Large intestine (tissue), 3 donors: ENCODE measurements around the gene ZBTB42. TPM values are rescaled to one million over a fixed set of nuclear protein-coding genes. Genes with fewer than 3 reads are reported as not detected.

Experiments used
- DNase-seq, 2 donors: peaks; one replicate each; pipeline versions ENCODE4 v3.0.0 to v3.0.0-alpha.2; 2013
- H3K27ac ChIP-seq: one replicate; pipeline ENCODE4 v1.5.1; 2013; ENCODE audit warnings: low read length
- H3K27me3 ChIP-seq: 2 replicates; pipeline ENCODE4 v1.6.1; 2013; ENCODE audit warnings: low read length; ENCODE audit not compliant: control insufficient read depth, insufficient read depth
- H3K36me3 ChIP-seq: 2 replicates; pipeline ENCODE4 v1.6.1; 2013; ENCODE audit warnings: low read length; ENCODE audit not compliant: control insufficient read depth, insufficient read depth
- H3K4me1 ChIP-seq: one replicate; pipeline ENCODE4 v1.6.1; 2013; ENCODE audit warnings: low read length; ENCODE audit not compliant: control insufficient read depth, insufficient read depth
- H3K4me3 ChIP-seq: one replicate; pipeline ENCODE4 v1.5.1; 2013; ENCODE audit warnings: low read length
- H3K9me3 ChIP-seq: one replicate; pipeline ENCODE4 v1.6.1; 2013; ENCODE audit warnings: mild to moderate bottlenecking, low read depth, low read length, moderate library complexity; ENCODE audit not compliant: control insufficient read depth
- WGBS: methylation state at CpG from one replicate; pipeline ENCODE4 v1.1.5; 2013; ENCODE audit warnings: low lambda C conversion rate; ENCODE audit not compliant: insufficient coverage; 5-methylcytosine and 5-hydroxymethylcytosine counted together
- polyA plus RNA-seq: library from polyadenylated mRNA; unstranded; fragments of 120-200 nt; gene quantifications from one replicate; pipeline ENCODE4 v1.2.1, GENCODE V29; 2013

ZBTB42 gene
- polyA plus RNA-seq, 1 donor, result 6.0 TPM

- Histone ChIP-seq H3K27ac (no peak overlapping the region), H3K36me3 (peaks cover 18% of the 10 kb centered on the region), H3K27me3 (no peaks in the 10 kb centered on the region), H3K4me3 (no peak overlapping the region), H3K4me1 (peaks cover 55% of the 10 kb centered on the region), H3K9me3 (no peaks in the 10 kb centered on the region)
- no peak for DNase-seq
- WGBS, result no CpG with 5 or more reads among the region's 6 CpGs
These were observed 4.2 kb upstream of the ZBTB42 start for GRCh38 chr14:104796687-104797081.

- peak overlapping the region; percentile 16 for H3K27ac ChIP-seq
- H3K27me3 ChIP-seq, result no peaks in the 10 kb centered on the region
- peak in 1 of 2 donors; percentile 52 for DNase-seq
- no peak overlapping the region for H3K4me3 ChIP-seq
- WGBS, result no CpG with 5 or more reads among the region's 18 CpGs
- H3K9me3 ChIP-seq, result peaks cover 2% of the 10 kb centered on the region
- peaks cover 62% of the 10 kb centered on the region for H3K4me1 ChIP-seq
- H3K36me3 ChIP-seq, result peaks cover 11% of the 10 kb centered on the region
These were observed 3.5 kb upstream of the ZBTB42 start for GRCh38 chr14:104797115-104798044.

- 100% methylated on average over 1 of the region's 16 CpGs for WGBS
- Histone ChIP-seq H3K4me1 (peaks cover 65% of the 10 kb centered on the region), H3K27me3 (no peaks in the 10 kb centered on the region), H3K4me3 (no peak overlapping the region), H3K9me3 (peaks cover 2% of the 10 kb centered on the region), H3K27ac (peak overlapping the region; percentile 16), H3K36me3 (peaks cover under 1% of the 10 kb centered on the region)
- no peak for DNase-seq
These were observed 2.3 kb upstream of the ZBTB42 start for GRCh38 chr14:104798300-104799243.

- peaks cover 57% of the 10 kb centered on the region for H3K4me1 ChIP-seq
- peak overlapping the region; percentile 64 for H3K4me3 ChIP-seq
These were observed 1.5 kb upstream of the ZBTB42 start for GRCh38 chr14:104799244-104800014.

GRCh38 chr14:104800015-104800770 is 708 bp upstream of the ZBTB42 start:
- Histone ChIP-seq H3K27me3 (no peaks in the 10 kb centered on the region), H3K27ac (peak overlapping the region; percentile 76), H3K36me3 (no peaks in the 10 kb centered on the region), H3K4me3 (peak overlapping the region; percentile 64), H3K9me3 (peaks cover 2% of the 10 kb centered on the region), H3K4me1 (peaks cover 57% of the 10 kb centered on the region)
- DNase-seq, result peak; percentile 75 to 89
- WGBS, result no CpG with 5 or more reads among the region's 83 CpGs

More at GRCh38 chr14:104799244-104800014, 1.5 kb upstream of the ZBTB42 start:
- Histone ChIP-seq H3K27me3 (no peaks in the 10 kb centered on the region), H3K36me3 (no peaks in the 10 kb centered on the region), H3K9me3 (peaks cover 2% of the 10 kb centered on the region), H3K27ac (peak overlapping the region; percentile 76)
- peak in 1 of 2 donors; percentile 45 for DNase-seq
- WGBS, result 10% methylated on average over 2 of the region's 21 CpGs

GRCh38 chr14:104801520-104802393 is 856 bp downstream of the ZBTB42 start:
- no CpG with 5 or more reads among the region's 45 CpGs for WGBS
- H3K36me3 ChIP-seq, result no peaks in the 10 kb centered on the region
- H3K27me3 ChIP-seq, result no peaks in the 10 kb centered on the region
- H3K4me3 ChIP-seq, result peak overlapping the region; percentile 55
- no peak overlapping the region for H3K27ac ChIP-seq
- peaks cover 47% of the 10 kb centered on the region for H3K4me1 ChIP-seq
- no peak for DNase-seq
- H3K9me3 ChIP-seq, result peaks cover 2% of the 10 kb centered on the region

GRCh38 chr14:104802394-104803184 is 1.7 kb downstream of the ZBTB42 start:
- H3K27ac ChIP-seq, result no peak overlapping the region
- no peak overlapping the region for H3K4me3 ChIP-seq
- H3K4me1 ChIP-seq, result peaks cover 38% of the 10 kb centered on the region
- no peaks in the 10 kb centered on the region for H3K27me3 ChIP-seq
- peaks cover 2% of the 10 kb centered on the region for H3K9me3 ChIP-seq
- DNase-seq, result no peak
- no peaks in the 10 kb centered on the region for H3K36me3 ChIP-seq
- WGBS, result 80% methylated on average over 1 of the region's 20 CpGs

GRCh38 chr14:104803280-104803911 is 2.5 kb downstream of the ZBTB42 start:
- Histone ChIP-seq H3K4me3 (no peak overlapping the region), H3K9me3 (peaks cover 2% of the 10 kb centered on the region), H3K27ac (no peak overlapping the region)

More at GRCh38 chr14:104803280-104803911, 2.5 kb downstream of the ZBTB42 start:
- Histone ChIP-seq H3K4me1 (peaks cover 30% of the 10 kb centered on the region), H3K27me3 (no peaks in the 10 kb centered on the region), H3K36me3 (no peaks in the 10 kb centered on the region)
- WGBS, result no CpG with 5 or more reads among the region's 19 CpGs
- DNase-seq, result no peak
